Stimulated activated CD8-positive, alpha-beta memory T cell treated with anti-CD3 and anti-CD28 coated beads, Interleukin-2, amount 100 ng/mL, for 48 hours (primary cell): ENCODE data around the gene STRBP.

Experiments used
- DNase-seq, 2 donors: peaks; one replicate each; pipeline ENCODE4 v3.0.0-alpha.2; 2020; ENCODE audit warnings: low read depth in 2 of 2

STRBP gene

GRCh38 chr9:123099042-123099441 is 169.3 kb downstream of the STRBP start:
- no peak for DNase-seq

GRCh38 chr9:123098096-123098459 is 170.3 kb downstream of the STRBP start:
- no peak for DNase-seq

- DNase-seq: no peak
Measured at GRCh38 chr9:123097430-123098095, 170.8 kb downstream of the STRBP start.

- no peak for DNase-seq
Measured at GRCh38 chr9:123096987-123097386, 171.4 kb downstream of the STRBP start.

- DNase-seq: no peak
Measured at GRCh38 chr9:123093141-123093540, 175.2 kb downstream of the STRBP start.

GRCh38 chr9:123091459-123091858 is 176.9 kb downstream of the STRBP start:
- no peak for DNase-seq

- no peak for DNase-seq
Measured at GRCh38 chr9:123090956-123091355, 177.4 kb downstream of the STRBP start.

- DNase-seq: no peak
Measured at GRCh38 chr9:123090198-123090896, 178.0 kb downstream of the STRBP start.

GRCh38 chr9:123089790-123090189 is 178.6 kb downstream of the STRBP start:
- no peak for DNase-seq

GRCh38 chr9:123089040-123089439 is 179.3 kb downstream of the STRBP start:
- DNase-seq: no peak

- no peak for DNase-seq
Measured at GRCh38 chr9:123087359-123087888, 181.0 kb downstream of the STRBP start.

GRCh38 chr9:123085916-123086315 is 182.5 kb downstream of the STRBP start:
- DNase-seq: no peak

- no peak for DNase-seq
Measured at GRCh38 chr9:123084256-123084655, 184.1 kb downstream of the STRBP start.

GRCh38 chr9:123083680-123084079 is 184.7 kb downstream of the STRBP start:
- DNase-seq: no peak

GRCh38 chr9:123081824-123082223 is 186.6 kb downstream of the STRBP start:
- no peak for DNase-seq

- DNase-seq: no peak
Measured at GRCh38 chr9:123080444-123080843, 187.9 kb downstream of the STRBP start.

GRCh38 chr9:123074628-123075027 is 193.8 kb downstream of the STRBP start:
- no peak for DNase-seq

- no peak for DNase-seq
Measured at GRCh38 chr9:123073991-123074422, 194.4 kb downstream of the STRBP start.

GRCh38 chr9:123073441-123073840 is 194.9 kb downstream of the STRBP start:
- no peak for DNase-seq

- no peak for DNase-seq
Measured at GRCh38 chr9:123072407-123072995, 195.9 kb downstream of the STRBP start.
